Non-pigmented ciliary epithelial cell (primary cell): ENCODE results near the gene ARSG.
"Not testable (repeated sequence)": the region's sequence is repeated elsewhere in the genome, so short reads cannot be mapped to it uniquely, and the experiment has no call there.

ENCODE experiments used
- DNase-seq: peaks from one replicate; pipeline ENCODE4 v3.0.0-alpha.2; 2010; ENCODE audit warnings: low read depth

ARSG gene

DNA sequence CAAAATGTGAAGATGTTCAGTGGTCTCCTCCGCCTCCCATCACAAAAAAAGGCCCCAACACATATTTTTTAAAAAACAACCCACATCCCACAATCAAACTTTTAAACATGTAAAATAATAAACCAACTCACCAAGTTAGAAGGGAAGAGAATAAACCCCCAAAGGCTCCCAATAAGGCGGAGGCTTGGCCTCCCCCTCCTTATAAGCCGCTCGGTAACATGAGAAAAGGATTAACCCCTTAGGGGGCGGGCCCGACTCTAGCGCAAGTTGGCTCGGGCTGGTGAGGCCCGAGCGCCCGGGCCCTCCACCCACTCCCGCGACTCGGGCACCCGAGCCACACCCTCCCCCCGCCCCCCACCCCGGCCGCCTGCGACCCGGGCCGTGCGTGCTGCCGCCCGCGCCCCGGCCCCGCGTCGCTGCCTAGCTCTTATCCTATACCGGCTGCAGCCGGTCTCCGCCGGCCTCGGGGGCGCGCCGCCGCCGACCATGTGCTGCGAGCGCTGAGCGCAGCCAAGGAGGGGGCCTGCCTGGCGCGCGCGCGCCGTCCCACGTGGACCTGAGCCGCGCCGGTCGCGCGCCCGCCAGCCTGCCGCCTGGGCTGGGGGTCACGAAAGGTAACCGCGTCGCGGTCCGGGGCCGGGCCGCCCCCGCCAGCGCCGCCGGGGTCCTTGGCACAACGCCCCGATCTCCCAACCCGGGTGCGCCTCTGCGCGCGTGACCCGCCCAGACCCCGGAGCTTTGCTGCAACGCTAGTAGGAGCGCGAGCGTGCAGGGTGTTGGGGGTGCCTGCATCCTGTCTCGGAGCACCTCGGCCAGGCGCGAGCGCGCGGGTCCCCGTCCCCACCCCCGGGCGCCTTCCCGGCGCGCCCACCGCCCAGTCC lies at the start of gene ARSG, which contains the start of gene SLC16A6:
TSS of gene ARSG (plus strand) at position 541 of the 881 bp plus-strand sequence. CDS start 15,999 bp downstream, outside the sequence.
TSS of gene SLC16A6 (minus strand) at position 173 of the 881 bp plus-strand sequence. CDS start 12,807 bp downstream, outside the sequence.
- DNase-seq: no peak

DNA sequence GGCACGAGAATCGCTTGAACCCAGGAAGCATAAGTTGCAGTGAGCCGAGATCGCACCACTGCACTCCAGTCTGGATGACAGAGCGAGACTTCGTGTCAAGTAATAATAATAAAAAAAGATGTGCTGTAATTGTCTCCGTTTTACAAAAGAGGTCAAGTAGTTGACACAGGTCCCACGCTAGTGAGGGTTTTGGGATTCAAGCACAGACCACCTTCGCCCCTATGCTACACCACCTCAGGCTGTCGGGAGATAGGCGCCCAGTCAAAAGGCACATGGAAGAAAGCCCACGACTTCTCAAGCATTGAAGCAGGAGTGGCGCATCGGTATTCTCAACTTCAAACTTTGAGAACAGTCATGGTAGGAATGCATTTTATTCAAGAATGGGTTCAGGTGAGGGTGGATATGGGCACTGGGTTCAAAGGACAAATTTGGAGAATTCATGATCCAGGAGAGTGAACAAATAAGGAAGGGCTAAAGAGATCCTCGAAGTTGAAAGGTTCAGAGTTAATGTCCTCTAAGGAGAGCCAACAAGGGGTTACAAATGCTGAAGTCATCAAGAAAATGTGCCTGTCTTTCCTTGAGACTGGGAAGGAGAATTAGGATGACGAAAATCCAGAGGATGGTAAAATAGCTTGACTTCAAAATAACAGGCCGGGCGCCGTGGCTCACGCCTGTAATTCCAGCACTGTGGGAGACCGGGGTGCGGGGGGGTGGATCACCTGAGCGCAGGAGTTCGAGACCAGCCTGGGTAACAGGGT lies 44.8 kb upstream of the ARSG start:
- DNase-seq: no peak

DNA sequence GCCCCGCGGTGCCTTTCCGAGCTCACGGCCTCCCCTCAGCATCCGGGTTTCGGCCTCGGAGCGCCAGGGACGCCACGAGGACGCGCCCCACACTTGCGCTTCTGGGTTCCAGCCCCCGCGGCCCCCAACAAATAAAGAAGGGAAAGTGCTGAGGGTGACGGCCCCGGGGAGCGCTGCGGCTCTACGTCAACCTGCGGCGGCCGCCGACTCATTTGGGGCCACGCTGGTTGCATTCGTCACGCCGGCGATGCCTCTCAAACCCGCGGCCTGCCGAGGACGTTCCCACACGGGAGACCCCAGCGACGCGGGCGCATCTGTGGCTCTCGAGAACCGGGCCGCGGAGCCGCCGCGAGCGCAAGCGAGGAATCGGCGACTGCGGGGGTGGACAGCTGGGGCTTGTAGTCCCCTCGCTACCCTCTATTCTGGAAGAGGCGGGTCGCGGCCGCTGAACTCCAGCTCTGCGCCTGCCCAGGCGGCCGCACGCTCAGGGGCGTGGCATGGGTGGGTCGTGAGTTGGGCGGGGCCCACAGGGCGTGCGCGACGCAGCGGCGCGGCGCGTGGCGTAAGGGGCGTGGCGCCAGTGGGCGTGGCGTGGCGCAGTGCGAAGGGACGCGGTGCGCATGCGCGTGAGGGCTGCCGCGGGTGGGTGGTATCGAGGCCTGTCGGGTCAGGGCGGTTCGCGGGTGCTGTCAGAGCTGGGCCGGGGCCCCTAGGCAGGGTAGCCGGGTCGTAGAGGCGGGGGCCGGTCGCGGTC lies 43.7 kb upstream of the ARSG start, which contains the start of gene AMZ2:
TSS of gene AMZ2 (plus strand) at position 599 of the 754 bp plus-strand sequence. CDS start 2,145 bp downstream, outside the sequence.
- no peak for DNase-seq

DNA sequence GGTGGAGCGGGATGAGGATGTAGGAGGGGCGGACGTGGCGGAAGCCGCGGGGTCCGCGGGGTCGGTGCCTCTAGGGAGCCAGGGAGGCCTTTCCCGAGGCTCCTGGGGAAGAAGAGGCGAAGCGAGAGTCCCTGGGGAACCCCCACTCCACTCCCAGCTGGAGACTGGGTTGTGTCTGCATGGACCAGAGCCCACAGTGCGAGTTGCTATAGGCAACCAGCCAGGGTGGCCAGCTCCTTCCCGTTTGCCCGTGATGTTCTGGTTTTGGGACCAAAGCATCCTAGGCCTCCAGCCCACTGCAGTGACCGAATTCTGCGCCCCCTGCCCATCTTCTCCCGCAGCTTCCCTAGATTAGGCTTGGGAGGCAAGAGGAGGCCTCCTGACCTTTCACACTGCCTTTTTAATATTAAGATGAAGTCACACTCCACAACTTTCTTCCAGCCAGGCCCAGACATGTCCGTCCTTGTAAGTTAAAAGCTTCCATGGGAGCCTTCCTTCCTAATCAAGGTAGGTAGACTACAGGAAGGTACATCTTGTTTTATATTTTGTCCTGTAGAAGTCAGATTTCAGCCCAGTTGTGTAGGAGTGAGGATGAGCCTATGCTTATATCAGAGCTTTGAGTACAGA lies 43.0 kb upstream of the ARSG start:
- no peak for DNase-seq

DNA sequence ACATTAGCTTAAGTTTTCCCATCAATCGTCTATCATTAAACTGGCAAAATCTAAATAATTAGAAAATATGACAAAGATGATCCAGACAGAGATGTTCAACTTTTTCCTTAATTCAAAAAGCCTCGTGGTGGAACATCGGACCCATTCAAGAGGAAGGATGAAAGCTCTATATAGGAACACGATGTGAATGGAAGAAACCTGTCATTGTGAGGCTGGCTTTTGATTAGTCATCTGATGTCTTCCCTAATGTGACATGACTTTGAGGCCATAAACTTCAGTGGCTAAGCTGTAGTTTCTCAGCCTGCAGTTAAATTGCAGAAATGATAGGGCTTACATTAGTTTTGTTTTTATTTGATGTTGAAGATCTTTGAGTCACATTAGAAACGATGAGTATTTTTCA lies 42.4 kb upstream of the ARSG start:
- DNase-seq: no peak

DNA sequence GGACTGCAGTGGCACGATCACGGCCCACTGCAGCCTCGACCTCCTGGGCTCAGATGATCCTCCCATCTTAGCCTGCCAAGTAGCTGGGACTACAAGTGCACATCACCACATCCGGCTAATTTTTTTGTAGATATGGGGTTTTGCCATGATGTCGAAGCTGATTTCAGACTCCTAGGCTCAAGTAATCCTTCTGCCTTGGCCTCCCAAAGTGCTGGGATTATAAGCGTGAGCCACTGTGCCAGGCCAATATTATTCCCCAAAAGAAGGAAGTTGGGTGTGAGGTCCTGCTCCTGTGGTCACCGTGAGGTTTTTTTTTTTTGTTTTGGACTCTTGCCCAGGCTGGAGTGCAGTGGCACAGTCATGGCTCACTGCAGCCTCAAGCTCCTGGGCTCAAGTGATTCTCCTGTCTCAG lies 41.9 kb upstream of the ARSG start:
- DNase-seq: no peak

DNA sequence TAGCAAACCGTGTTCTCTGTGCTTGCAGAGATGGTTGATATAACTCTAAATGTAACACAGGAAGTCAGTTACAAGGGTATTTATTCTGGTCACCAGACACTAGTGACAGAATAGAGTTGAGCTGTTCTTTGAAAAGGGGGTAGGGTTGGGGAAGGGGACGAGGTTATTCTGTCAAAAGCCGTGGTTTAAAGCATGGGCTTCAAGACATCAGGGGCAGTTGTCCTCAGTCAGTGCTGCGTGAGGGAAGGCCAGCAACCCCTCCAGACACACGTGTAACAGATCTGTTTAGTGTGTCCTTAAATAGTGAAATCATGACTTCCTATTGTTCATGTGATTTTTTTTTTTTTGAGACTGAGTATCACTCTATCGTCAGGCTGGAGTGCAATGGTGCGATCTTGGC lies 37.9 kb upstream of the ARSG start:
- DNase-seq: not testable (repeated sequence)

DNA sequence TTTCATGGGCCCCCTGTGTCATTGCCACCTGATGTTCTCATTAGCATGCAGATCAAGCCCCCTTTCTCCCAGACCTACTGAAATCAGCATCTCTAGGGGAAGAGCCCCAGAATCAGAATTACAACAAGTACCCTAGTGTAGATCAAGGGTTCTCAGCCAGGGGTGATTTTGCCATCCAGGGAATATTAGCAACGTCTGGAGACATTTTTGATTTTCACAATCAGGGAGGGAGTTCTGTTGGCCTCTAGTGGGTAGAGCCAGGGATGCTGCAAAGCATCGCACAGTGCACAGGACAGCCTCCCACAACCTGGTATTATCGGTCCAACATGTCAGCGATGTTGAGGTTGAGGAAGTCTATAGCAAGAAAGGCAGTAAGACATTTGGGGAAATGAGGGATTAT lies 36.1 kb upstream of the ARSG start:
- no peak for DNase-seq

DNA sequence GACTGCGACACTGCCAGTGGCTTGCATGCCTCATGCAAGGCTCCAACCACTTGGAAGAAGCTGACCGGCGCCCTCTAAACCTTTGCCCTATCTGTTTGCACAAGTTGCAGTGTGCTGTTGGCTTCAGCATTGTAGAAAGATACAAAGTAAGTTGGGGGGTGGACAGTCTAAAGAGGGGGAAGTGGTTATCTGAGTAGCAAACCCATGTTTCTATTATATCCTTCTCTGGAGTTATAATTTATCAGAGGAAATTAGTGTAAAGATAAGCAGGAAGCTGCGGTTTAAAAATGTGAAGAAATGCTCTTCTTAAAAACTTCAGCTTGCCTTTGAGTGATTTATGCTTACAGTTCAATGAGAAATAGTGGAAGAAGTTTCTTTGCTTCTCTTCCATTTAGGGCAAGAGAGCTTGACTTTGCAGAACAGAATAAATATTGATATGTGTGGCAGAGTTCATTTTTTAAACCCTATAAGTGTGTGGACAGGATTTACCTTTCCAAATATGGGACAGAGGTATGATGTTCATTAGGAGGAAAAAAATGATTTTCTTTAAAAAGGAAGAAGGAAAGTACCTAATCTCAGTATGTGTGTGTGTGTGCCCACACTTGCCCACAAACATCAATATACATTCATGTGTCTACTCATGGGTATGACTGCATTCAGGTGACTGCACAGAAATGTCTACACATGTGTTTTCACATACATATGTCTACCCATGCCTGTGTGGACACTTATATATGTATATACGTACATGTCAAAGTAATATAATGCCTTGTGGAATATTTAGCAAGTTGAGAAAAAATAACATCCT lies 35.4 kb upstream of the ARSG start:
- no peak for DNase-seq

DNA sequence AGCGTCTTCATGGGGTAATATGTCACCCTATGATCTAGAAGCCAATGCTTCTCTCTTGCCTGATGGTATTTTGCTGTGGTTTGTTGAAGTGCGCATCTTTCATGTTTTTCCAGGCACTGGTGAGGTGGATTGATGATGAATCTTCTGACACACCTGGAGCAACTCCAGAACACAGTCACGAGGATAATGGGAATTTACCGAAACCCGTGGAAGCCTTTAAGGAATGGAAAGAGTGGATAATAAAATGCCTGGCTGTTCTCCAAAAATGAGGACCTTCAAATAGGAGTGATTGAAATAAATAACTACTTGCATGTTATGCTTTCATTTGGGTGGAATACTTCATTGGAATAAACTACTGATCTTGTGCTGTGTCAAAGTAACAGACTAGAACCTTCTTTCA lies 34.6 kb upstream of the ARSG start:
- DNase-seq: not testable (repeated sequence)

DNA sequence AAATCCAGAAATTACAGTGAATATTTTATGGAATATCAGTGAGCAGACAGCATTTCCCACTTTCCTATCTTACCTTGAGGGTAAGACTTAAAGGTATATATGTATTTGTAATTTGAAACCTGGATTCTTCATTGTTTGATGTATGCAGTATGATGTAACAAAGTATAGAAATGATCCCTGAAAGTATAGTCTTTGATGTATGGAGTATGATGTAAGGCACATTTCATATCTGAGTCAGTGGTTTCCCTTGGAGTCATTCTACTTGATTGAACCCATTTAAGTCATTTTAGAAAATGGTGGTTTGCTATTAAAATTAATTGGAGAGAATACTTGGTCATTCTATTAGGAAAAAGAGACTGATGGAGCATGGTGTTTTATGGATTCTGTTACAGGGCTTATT lies 33.4 kb upstream of the ARSG start:
- DNase-seq: no peak

DNA sequence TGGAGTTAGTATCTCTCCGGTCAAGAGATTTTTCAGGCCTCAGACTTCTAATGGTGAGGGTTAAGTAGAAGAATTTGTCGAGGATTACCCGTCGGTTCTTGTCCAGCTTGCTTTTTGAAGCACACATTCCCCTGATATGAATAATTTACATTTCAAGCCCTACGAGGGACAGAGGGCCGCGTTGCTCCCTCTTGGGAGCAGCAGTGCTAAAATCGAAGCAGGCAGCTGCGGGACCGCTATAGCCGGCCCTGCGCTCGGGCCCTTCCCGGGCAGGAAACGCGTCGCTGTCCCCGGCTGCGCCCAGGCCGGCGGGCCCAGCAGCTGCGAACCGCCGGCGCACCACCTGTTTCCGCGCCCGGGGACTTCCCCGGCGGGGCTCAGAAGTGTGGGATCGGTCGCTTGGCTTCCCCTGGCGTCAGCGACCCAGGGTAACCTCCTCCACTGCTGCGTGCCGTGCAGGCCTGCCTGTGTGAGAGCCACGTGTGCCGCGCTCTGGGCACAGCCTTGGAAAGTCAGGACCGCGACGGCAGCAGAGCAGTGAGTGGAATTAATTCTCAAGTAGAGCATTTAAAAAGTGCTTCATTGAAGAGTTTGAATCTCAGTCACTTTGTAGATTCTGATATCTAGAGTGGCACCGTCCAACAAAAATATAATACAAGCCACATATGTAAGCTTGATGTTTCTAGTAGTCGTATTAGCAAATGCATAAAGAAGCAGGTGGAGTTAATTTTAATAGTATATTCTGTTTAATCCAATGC lies 32.2 kb upstream of the ARSG start:
- DNase-seq: not testable (repeated sequence)

DNA sequence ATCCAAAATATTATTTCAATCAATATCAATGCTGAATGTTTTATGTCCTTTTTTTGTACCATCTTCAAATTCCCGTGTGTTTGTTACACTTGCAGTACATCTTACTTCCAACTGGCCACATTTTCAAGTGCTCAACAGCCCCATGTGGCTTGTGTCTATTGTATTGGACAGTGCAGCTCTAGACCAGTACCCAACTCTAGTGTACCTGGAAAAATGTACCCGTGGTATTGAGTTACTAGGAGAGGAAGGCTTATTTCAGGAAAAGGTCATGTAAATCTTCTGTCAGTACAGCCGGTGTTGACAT lies 31.7 kb upstream of the ARSG start:
- not testable (repeated sequence) for DNase-seq

DNA sequence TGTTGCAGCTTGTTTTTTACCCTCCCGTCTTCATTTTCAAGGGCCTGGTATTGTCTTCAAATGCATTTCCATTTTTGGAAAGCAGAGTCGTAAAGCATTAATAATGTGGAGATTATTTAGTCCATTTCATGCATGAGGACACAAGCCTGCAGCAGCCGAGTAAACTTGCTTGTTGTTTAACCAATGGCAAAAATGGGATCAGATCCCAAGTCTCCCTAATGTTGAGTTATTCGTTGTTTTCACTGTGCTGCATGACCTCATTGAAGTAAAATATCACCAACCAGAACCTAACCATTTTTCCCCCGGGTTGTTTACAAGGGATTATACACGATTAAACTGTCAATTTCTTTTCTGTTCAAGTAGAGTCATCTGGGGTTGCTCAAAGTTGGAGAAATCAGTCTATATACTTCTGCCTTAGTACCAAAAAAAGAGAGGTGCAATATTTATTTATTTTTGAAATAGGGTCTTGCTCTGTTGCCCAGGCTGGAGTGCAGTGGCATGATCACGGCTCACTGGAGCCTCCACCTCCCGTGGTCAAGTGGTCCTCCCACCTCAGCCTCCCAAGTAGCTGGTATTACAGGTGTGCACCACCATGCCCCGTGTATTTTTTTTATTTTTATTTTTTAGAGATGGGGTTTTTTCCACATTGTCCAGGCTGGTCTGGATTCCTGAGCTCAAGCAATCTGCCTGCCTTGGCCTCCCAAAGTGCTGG lies 31.1 kb upstream of the ARSG start:
- no peak for DNase-seq

DNA sequence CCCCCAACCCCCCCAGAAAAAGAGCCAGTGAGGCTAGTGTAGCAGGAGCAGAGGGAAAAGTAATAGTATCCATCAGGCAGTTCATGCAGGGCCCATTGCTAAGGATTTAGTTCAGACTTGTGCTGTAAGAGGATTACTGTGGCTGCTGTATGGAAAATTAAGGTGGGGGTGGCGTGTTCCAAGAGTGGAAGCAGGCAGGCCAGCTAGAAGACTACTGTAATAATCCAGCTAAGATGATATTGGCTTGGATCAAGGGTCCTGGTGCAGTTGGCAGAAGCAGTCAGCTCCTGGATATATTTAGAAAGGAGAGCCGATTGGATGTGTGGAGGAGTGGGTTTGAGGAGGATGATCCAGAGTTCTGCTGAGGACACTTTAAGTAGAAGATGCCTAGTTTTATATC lies 28.8 kb upstream of the ARSG start:
- not testable (repeated sequence) for DNase-seq

DNA sequence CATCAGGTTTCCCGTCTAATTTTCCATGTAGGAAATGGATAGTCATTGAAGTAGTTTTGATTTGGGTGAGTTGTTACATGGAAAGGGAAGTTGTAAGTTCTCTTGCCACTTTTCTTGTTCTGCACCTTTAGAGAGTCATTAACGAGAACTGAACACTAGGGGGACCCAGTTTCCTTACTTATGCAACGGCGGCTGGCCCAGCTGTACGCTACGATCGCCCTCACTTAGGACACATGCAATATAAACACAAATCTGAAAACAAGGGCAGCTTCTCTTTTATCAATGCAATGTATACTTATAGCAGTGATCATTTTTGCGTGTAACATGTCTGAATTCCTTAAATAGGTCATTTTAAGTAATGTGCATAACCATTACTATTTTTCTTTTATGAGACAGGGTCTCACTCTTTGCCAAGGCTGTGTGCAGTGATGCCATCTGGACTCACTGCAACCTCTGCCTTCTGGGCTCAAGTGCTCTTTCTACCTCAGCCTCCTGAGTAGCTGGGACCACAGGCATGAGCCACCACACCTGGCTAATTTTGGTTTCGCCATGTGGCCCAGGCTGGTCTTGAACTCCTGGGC lies 28.1 kb upstream of the ARSG start:
- not testable (repeated sequence) for DNase-seq

DNA sequence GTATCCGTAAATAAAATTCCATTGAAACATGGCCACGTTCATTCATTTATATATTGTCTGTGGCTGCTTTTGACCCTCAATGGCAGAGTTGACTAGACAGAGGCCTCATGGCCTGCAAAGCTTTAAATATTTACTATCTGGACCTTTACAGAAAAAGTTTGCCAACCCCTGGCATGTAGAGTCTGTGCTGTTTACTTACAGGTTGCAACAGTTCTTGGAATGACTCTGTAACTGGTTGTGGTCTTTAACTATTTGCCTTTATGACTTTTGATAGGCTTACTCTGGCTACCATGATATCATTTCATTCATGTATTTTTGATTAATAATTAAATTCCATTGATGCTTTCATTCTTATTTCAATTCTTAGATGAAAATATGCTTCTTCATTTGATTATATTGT lies 25.5 kb upstream of the ARSG start:
- not testable (repeated sequence) for DNase-seq

DNA sequence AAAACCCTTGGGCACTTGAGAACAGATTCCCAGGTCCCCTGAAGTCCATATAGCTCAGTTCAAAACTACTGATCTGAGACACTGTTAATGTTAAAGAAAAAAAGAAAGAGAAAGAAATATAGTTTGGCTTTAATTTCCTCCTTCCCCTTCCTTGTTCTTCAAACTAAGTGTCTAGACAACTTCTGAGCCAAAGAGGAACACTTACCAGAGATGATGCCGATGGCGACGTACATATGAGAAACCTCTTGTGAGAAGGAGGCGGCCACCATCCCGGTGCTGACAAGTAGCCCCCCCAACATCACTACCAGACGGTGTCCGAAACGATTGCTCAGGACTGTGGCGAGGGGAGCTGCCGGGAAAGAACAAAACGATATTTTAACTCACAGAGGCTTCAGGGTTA lies 17.6 kb upstream of the ARSG start:
- no peak for DNase-seq

DNA sequence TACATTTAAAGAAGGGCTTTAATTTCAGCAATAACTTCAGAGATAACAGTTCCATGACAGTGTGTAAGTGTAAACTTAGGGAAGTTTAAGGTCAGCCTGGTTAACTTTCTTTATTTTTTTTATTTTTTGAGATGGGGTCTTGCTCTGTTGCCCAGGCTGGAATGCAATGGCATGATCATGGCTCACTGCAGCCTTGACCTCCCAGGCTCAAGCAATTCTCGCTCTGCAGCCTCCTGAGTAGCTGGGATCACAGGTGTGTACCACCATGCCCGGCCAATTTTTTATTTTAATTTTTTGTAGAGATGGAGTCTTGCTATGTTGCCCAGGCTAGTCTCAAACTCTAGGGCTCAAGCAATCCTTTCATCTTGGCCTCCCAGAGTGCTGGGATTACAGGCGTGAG lies 15.0 kb upstream of the ARSG start:
- not testable (repeated sequence) for DNase-seq
